GM12878 (cell line): Measurements from ENCODE around the gene SNRPA. TPM values are rescaled to one million over a fixed set of nuclear protein-coding genes. Genes with fewer than 3 reads are reported as not detected.

ENCODE experiments used
- ATAC-seq: fragments of 200-7000 bp; cut with Tn5 transposase; 3 replicates; pipeline ENCODE4 v1.9.1; 2020; ENCODE audit warnings: mild to moderate bottlenecking, moderate library complexity
- BruUV-seq: library from RNA; stranded (reverse); fragments of 400-500 nt; replicated peaks from 2 replicates; lab custom pipeline; 2021; lab: Mats Ljungman, UMichigan
- CTCF ChIA-PET: fragments of 300-600 bp; sonication (Branson Sonifier 250); formaldehyde crosslinking; extraction: SDS; loops from one replicate; lab custom pipeline; 2021; ENCODE audit warnings: inconsistent platforms; lab: Yijun Ruan, JAX
- POLR2A ChIA-PET: fragments of 350-600 bp; formaldehyde crosslinking; extraction: SDS; loops from one replicate; lab custom pipeline; 2021; ENCODE audit warnings: inconsistent platforms; lab: Charles Lee
- RAD21 ChIA-PET: fragments of 300-600 bp; sonication (Branson Sonifier 250); formaldehyde crosslinking; loops from one replicate; lab custom pipeline; 2023; ENCODE audit warnings: antibody characterized with exemption; ENCODE audit not compliant: unreplicated experiment; lab: Charles Lee
- SMC1A ChIA-PET: fragments of 300-600 bp; sonication (Branson Sonifier 250); formaldehyde crosslinking; loops from one replicate; lab custom pipeline; 2023; ENCODE audit not compliant: unreplicated experiment, uncharacterized antibody; lab: Charles Lee
- DNase-seq: peaks from one replicate; pipeline ENCODE4 v3.0.0-alpha.2; 2011; ENCODE audit warnings: low read depth, low spot score
- FAIRE-seq: peaks from 3 replicates; lab custom pipeline; 2011; peaks lifted over from hg19 to GRCh38; lab: Jason Lieb, UNC
- H2AFZ ChIP-seq: 2 replicates; pipeline ENCODE4 v1.6.0; 2011; ENCODE audit warnings: low read depth, low read length, control low read depth; ENCODE audit not compliant: control insufficient read depth
- H3K27ac ChIP-seq: 2 replicates; pipeline ENCODE4 v1.5.1; 2011; ENCODE audit warnings: control low read depth; ENCODE audit not compliant: control insufficient read depth, insufficient read depth
- H3K27me3 ChIP-seq, 2 experiments: replicated peaks in 1 of 2; 2 replicates each; pipeline versions ENCODE4 v1.6.0 to v1.6.1; 2011; ENCODE audit warnings: low read length in 1 of 2; ENCODE audit not compliant: control insufficient read depth in 2 of 2, insufficient read depth in 2 of 2
- H3K36me3 ChIP-seq, 2 experiments: 2 replicates each; pipeline ENCODE4 v1.5.1; 2011; ENCODE audit warnings: low read length in 1 of 2; ENCODE audit not compliant: control insufficient read depth in 2 of 2, insufficient read depth in 2 of 2
- H3K4me1 ChIP-seq: 2 replicates; pipeline ENCODE4 v1.6.1; 2011; ENCODE audit warnings: mild to moderate bottlenecking, low read length, moderate library complexity, mixed read lengths; ENCODE audit not compliant: control insufficient read depth, insufficient read depth
- H3K4me2 ChIP-seq: 2 replicates; pipeline ENCODE4 v1.6.0; 2011; ENCODE audit warnings: control low read depth; ENCODE audit not compliant: control insufficient read depth, insufficient read depth
- H3K4me3 ChIP-seq: fragments of 200-600 bp; sonication (generic); 2 replicates; pipeline ENCODE4 v1.5.1; 2016
- H3K79me2 ChIP-seq: 2 replicates; pipeline ENCODE4 v1.6.0; 2011; ENCODE audit warnings: low read length; ENCODE audit not compliant: control insufficient read depth, insufficient read depth
- H3K9ac ChIP-seq: 2 replicates; pipeline ENCODE4 v1.8.0; 2011; ENCODE audit warnings: low read length, control low read depth, mixed read lengths; ENCODE audit not compliant: control insufficient read depth, insufficient read depth
- H3K9me3 ChIP-seq: replicated peaks from 3 replicates; pipeline ENCODE4 v1.5.1; 2011; ENCODE audit warnings: mild to moderate bottlenecking, low read length; ENCODE audit not compliant: control insufficient read depth, insufficient read depth
- H4K20me1 ChIP-seq: 2 replicates; pipeline ENCODE4 v1.6.0; 2011; ENCODE audit not compliant: control insufficient read depth, insufficient read depth
- CHD2 ChIP-seq: IDR thresholded peaks from 2 replicates; pipeline ENCODE4 v1.6.1; 2011; ENCODE audit warnings: low read depth, low read length, improper control_type of control experiment, borderline replicate concordance
- EED ChIP-seq: sonication (generic); IDR thresholded peaks from 2 replicates; pipeline ENCODE4 v1.6.1; 2016; ENCODE audit warnings: antibody characterized with exemption, low read depth
- ETV6 ChIP-seq, 2 experiments: fragments of 450-650 bp in 1 of 2; IDR thresholded peaks in 1 of 2; conservative IDR thresholded peaks in 1 of 2; 2 replicates each; pipeline ENCODE4 v1.6.1; 2014; ENCODE audit warnings: antibody characterized with exemption in 1 of 2, borderline replicate concordance in 1 of 2, low read depth in 1 of 2, mild to moderate bottlenecking in 1 of 2, moderate library complexity in 1 of 2
- HCFC1 ChIP-seq: fragments of 150-350 bp; IDR thresholded peaks from 2 replicates; pipeline ENCODE4 v1.6.1; 2014; ENCODE audit warnings: low read length
- HDGF ChIP-seq: fragments of 450-650 bp; IDR thresholded peaks from 2 replicates; pipeline ENCODE4 v1.6.1; 2016; ENCODE audit warnings: antibody characterized with exemption
- IKZF1 ChIP-seq: fragments of 450-650 bp; conservative IDR thresholded peaks from 2 replicates; pipeline ENCODE4 v1.6.1; 2017; ENCODE audit warnings: antibody characterized with exemption, mild to moderate bottlenecking
- IKZF2 ChIP-seq, 2 experiments: fragments of 450-650 bp; IDR thresholded peaks; 2 replicates each; pipeline ENCODE4 v1.6.1; 2017; ENCODE audit warnings: mild to moderate bottlenecking in 2 of 2, moderate library complexity in 2 of 2
- IRF3 ChIP-seq: fragments of 450-650 bp; IDR thresholded peaks from 2 replicates; pipeline ENCODE4 v1.6.1; 2014; ENCODE audit warnings: mild to moderate bottlenecking
- KAT2A ChIP-seq: conservative IDR thresholded peaks from 2 replicates; pipeline ENCODE4 v1.6.1; 2011; ENCODE audit warnings: low read depth, low read length; ENCODE audit not compliant: control insufficient read depth
- MXI1 ChIP-seq: fragments of 150-350 bp; IDR thresholded peaks from 2 replicates; pipeline ENCODE4 v1.6.1; 2011; ENCODE audit warnings: low read depth, mild to moderate bottlenecking, inconsistent platforms, low read length, improper control_type of control experiment
- NBN ChIP-seq: fragments of 450-650 bp; IDR thresholded peaks from 2 replicates; pipeline ENCODE4 v1.6.1; 2016
- PAX5 ChIP-seq: IDR thresholded peaks from 2 replicates; pipeline ENCODE4 v1.6.1; 2011; ENCODE audit warnings: low read depth, low read length, borderline replicate concordance
- POLR2A ChIP-seq: IDR thresholded peaks from 2 replicates; pipeline ENCODE4 v1.6.1; 2011; ENCODE audit warnings: low read depth, mild to moderate bottlenecking, low read length
- POU2F2 ChIP-seq: IDR thresholded peaks from 3 replicates; pipeline ENCODE4 v1.6.1; 2011; ENCODE audit warnings: low read depth, mild to moderate bottlenecking, low read length, borderline replicate concordance
- RCOR1 ChIP-seq: conservative IDR thresholded peaks from 2 replicates; pipeline ENCODE4 v1.6.1; 2012; ENCODE audit warnings: low read depth, low read length, improper control_type of control experiment
- RUNX3 ChIP-seq: IDR thresholded peaks from 2 replicates; pipeline ENCODE4 v1.6.1; 2012; ENCODE audit warnings: low read length, inconsistent platforms
- SIN3A ChIP-seq: IDR thresholded peaks from 2 replicates; pipeline ENCODE4 v1.6.1; 2012; ENCODE audit warnings: low read depth, low read length, improper control_type of control experiment
- SMAD5 ChIP-seq: IDR thresholded peaks from 2 replicates; pipeline ENCODE4 v1.6.1; 2016; ENCODE audit warnings: antibody characterized with exemption, low read depth
- STAT3 ChIP-seq: IDR thresholded peaks from 2 replicates; pipeline ENCODE4 v1.6.1; 2011; ENCODE audit warnings: low read depth, low read length, improper control_type of control experiment
- ZBED1 ChIP-seq: IDR thresholded peaks from 2 replicates; pipeline ENCODE4 v1.6.1; 2016; ENCODE audit warnings: borderline replicate concordance
- ZSCAN29 ChIP-seq: fragments of 450-650 bp; IDR thresholded peaks from 2 replicates; pipeline ENCODE4 v1.6.1; 2017; ENCODE audit warnings: mild to moderate bottlenecking, moderate library complexity
- whole genome bisulfite sequencing: methylation state at CpG from one replicate; pipeline ENCODE4 v1.1.6; 2016; ENCODE audit warnings: low lambda C conversion rate; ENCODE audit not compliant: insufficient replicate concordance, insufficient coverage; ENCODE audit errors: missing lambda C conversion rate; 5-methylcytosine and 5-hydroxymethylcytosine counted together
- in situ Hi-C: fragments of 300-500 bp; cut with MboI; formaldehyde crosslinking; loops from 9 replicates; pipeline ENCODE4 v1.14.3; 2018; ENCODE audit warnings: mixed read lengths
- intact Hi-C: fragments of 100-400 bp; cut with micrococcal nuclease; formaldehyde crosslinking; loops from one replicate; pipeline ENCODE4 v1.14.2; 2022; ENCODE audit not compliant: unreplicated experiment
- polyA plus RNA-seq, 11 experiments: library from polyadenylated mRNA; depleted of rRNA in 4 of 11; unstranded in 6 of 11; stranded (reverse) in 5 of 11; fragments of >200 nt; fragmentation: Nextera tagmentation in 4 of 11; fragmentation: Illumina TruSeq in 1 of 11; extraction: Ambion mirVana in 4 of 11; extraction: Trizol in 1 of 11; gene quantifications; 1 replicate in 1 of 11; 2 replicates in 10 of 11; pipeline versions ENCODE4 v1.2.1 to v1.2.3, GENCODE V29; 2011 to 2016; ENCODE audit warnings: inconsistent platforms in 2 of 11, missing spikeins in 2 of 11, low read depth in 1 of 11
- total RNA-seq, 4 experiments: library from RNA; depleted of rRNA in 3 of 4; stranded (reverse); fragments of >200 nt in 3 of 4; fragmentation: Illumina TruSeq in 1 of 4; extraction: Trizol in 1 of 4; gene quantifications; 2 replicates each; pipeline versions ENCODE4 v1.2.1 to v1.2.3, GENCODE V29; 2013 to 2021
- TF ChIP-seq, protein P1 (sequence below): IDR thresholded peaks from 2 replicates; pipeline ENCODE4 v1.6.1; 2012; ENCODE audit warnings: low read depth, low read length, improper control_type of control experiment

The SNRPA gene
- total and polyA plus RNA-seq, 10 of the 15 experiments (the other 5 are each of a cell fraction or from before 2014, with no cell fraction given), result 14.8 to 299 (median 202) TPM

GRCh38 chr19:40803857-40804782 is 53.1 kb downstream of the SNRPA start:
- Histone ChIP-seq H3K27ac (peak overlapping the region; percentile 84), H4K20me1 (peaks cover 19% of the 10 kb centered on the region), H3K4me2 (peak overlapping the region; percentile 91), H3K27me3 (no peaks in the 10 kb centered on the region), H2AFZ (no peak overlapping the region), H3K4me3 (peak overlapping the region; percentile 62; the same call in 1 of the 2 replicates), H3K4me1 (peaks cover 52% of the 10 kb centered on the region), H3K9me3 (no peaks in the 10 kb centered on the region), H3K9ac (peak overlapping the region; percentile 67), H3K79me2 (peaks cover 63% of the 10 kb centered on the region), H3K36me3 (peaks cover 15 to 26% of the 10 kb centered on the region in 2 experiments; a peak in 3 of 4 replicates)
- TF ChIP-seq IRF3 (no peak), SMAD5 (peak; percentile 13; the same call in 1 of the 2 replicates), SIN3A (peak; percentile 67; the same call in 1 of the 2 replicates), STAT3 (no peak), IKZF1 (peak; percentile 40; the same call in 1 of the 2 replicates), HCFC1 (no peak), POLR2A (peak; percentile 67), POU2F2 (no peak), HDGF (peak; percentile 68; the same call in 1 of the 2 replicates), KAT2A (no peak), ZSCAN29 (no peak), ETV6 (conservative IDR thresholded peaks at IDR 0.05 in 1 of 2, IDR thresholded peaks at IDR 0.05 in 1 of 2; ENCODE audit: borderline replicate concordance in 1 of 2, low read depth in 1 of 2) (peak in 1 of 2 experiments; percentile 29; a peak in 1 of 4 replicates), MXI1 (peak; percentile 78), ZBED1 (no peak), EED (0 out of 2 replicates have a peak, but pooled peaks have one; percentile 36), RUNX3 (0 out of 2 replicates have a peak, but pooled peaks have one; percentile 36), RCOR1 (no peak), NBN (peak; percentile 31; the same call in 1 of the 2 replicates), PAX5 (no peak), IKZF2 (IDR thresholded peaks at IDR 0.05) (0 out of 4 replicates have a peak, but pooled peaks of 1 of the 2 experiments have one; percentile 18), CHD2 (peak; percentile 68)
- TF ChIP-seq, protein P1, sequence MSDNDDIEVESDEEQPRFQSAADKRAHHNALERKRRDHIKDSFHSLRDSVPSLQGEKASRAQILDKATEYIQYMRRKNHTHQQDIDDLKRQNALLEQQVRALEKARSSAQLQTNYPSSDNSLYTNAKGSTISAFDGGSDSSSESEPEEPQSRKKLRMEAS, result 0 out of 2 replicates have a peak, but pooled peaks have one; percentile 39
- ChIA-PET SMC1A (interaction anchor here (1.2 to 4.2 kb wide), 6 partner anchors 26 to 116 kb away, joined by 3 to 41 read pairs (median 12); partner anchors contain the start of genes ACTMAP, COQ8B, ITPKC and RAB4B), CTCF (interaction anchor here (0.6 to 5.9 kb wide), 9 partner anchors 46 to 216 kb away, joined by 3 to 51 read pairs (median 5); no protein-coding TSS in a partner anchor), RAD21 (interaction anchor here (1.0 to 3.2 kb wide), 5 partner anchors 26 to 113 kb away, joined by 3 to 18 read pairs (median 10); partner anchors contain the start of genes ACTMAP, NUMBL, RAB4B and SNRPA), POLR2A (interaction anchor here (0.7 to 4.3 kb wide), 6 partner anchors 26 to 56 kb away, joined by 3 to 37 read pairs (median 18); partner anchors contain the start of genes ACTMAP, RAB4B and SNRPA)
- DNase-seq (peak; percentile 57), ATAC-seq (peak; percentile 66), FAIRE-seq (no peak)
- in situ Hi-C loops (no loop called here), intact Hi-C loops (no loop called here)
- BruUV-seq, result TSS peak; percentile 22
- 21% methylated on average over 6 of the region's 6 CpGs for WGBS
